K562 (cell line): Measurements from ENCODE around the gene YIPF2. TPM values are rescaled to one million over a fixed set of nuclear protein-coding genes. Genes with fewer than 3 reads are reported as not detected.

ENCODE experiments used
- ATAC-seq: fragments of 200-7000 bp; cut with Tn5 transposase; 3 replicates; pipeline ENCODE4 v1.9.1; 2020; ENCODE audit warnings: moderate library complexity
- BruUV-seq: library from RNA; stranded (reverse); fragments of 400-500 nt; replicated peaks from 2 replicates; lab custom pipeline; 2021; lab: Mats Ljungman, UMichigan
- CTCF ChIA-PET: fragments of 300-600 bp; formaldehyde crosslinking; extraction: SDS; loops from one replicate; lab custom pipeline; 2021; ENCODE audit warnings: low intra/inter-chr PET ratio; lab: Yijun Ruan, JAX
- POLR2A ChIA-PET: fragments of 300-600, 350-650 bp; sonication (Branson Sonifier 250); formaldehyde crosslinking; extraction: SDS; loops from one replicate; lab custom pipeline; 2021; ENCODE audit warnings: antibody characterized with exemption, inconsistent platforms; lab: Yijun Ruan, JAX
- DNase-seq, 4 experiments: peaks; one replicate each; pipeline versions ENCODE4 v3.0.0 to v3.0.0-alpha.2; 2011 to 2018; ENCODE audit warnings: low spot score in 3 of 4, mixed read lengths in 3 of 4; ENCODE audit errors: extremely low read depth in 1 of 4
- FAIRE-seq: peaks from 2 replicates; lab custom pipeline; 2011; peaks lifted over from hg19 to GRCh38; lab: Jason Lieb, UNC
- H2AFZ ChIP-seq: 2 replicates; pipeline ENCODE4 v1.6.0; 2011; ENCODE audit warnings: low read depth, low read length, control low read depth, inconsistent platforms
- H3K27ac ChIP-seq: fragments of 200-600 bp; 3 replicates; pipeline ENCODE4 v1.8.0; 2011; ENCODE audit warnings: low read depth, mild to moderate bottlenecking, control low read depth, inconsistent platforms, low read length, moderate library complexity, mixed read lengths; ENCODE audit errors: extremely low read depth
- H3K27me3 ChIP-seq, 2 experiments: fragments of 300-600 bp in 1 of 2; 2 replicates in 1 of 2; 3 replicates in 1 of 2; pipeline versions ENCODE4 v1.6.0 to v1.8.0; 2011; ENCODE audit warnings: inconsistent platforms in 2 of 2, low read length in 2 of 2, mild to moderate bottlenecking in 1 of 2, mixed read lengths in 1 of 2, moderate library complexity in 1 of 2; ENCODE audit not compliant: control insufficient read depth in 2 of 2, insufficient read depth in 2 of 2
- H3K36me3 ChIP-seq: fragments of 300-600 bp; 3 replicates; pipeline ENCODE4 v1.8.0; 2011; ENCODE audit warnings: mild to moderate bottlenecking, low read length, inconsistent platforms; ENCODE audit not compliant: control insufficient read depth, insufficient read depth
- H3K4me1 ChIP-seq, 2 experiments: fragments of 200-600 bp in 1 of 2; replicated peaks in 1 of 2; 2 replicates in 1 of 2; 3 replicates in 1 of 2; pipeline versions ENCODE4 v1.5.1 to v1.8.0; 2011; ENCODE audit warnings: inconsistent platforms in 2 of 2, low read length in 2 of 2, mild to moderate bottlenecking in 1 of 2, mixed read lengths in 1 of 2, moderate library complexity in 1 of 2; ENCODE audit not compliant: control insufficient read depth in 2 of 2, insufficient read depth in 2 of 2
- H3K4me2 ChIP-seq: 2 replicates; pipeline ENCODE4 v1.6.1; 2011; ENCODE audit warnings: low read length, control low read depth, inconsistent platforms, mixed read lengths; ENCODE audit not compliant: insufficient read depth
- H3K4me3 ChIP-seq: fragments of 200-600 bp; sonication (generic), shearing (Covaris generic); 2 replicates; pipeline ENCODE4 v1.5.1; 2016; ENCODE audit warnings: control low read depth, inconsistent platforms
- H3K79me2 ChIP-seq: fragments of 200-600 bp; 3 replicates; pipeline ENCODE4 v1.8.0; 2011; ENCODE audit warnings: low read length, inconsistent platforms; ENCODE audit not compliant: control insufficient read depth, insufficient read depth
- H3K9ac ChIP-seq, 2 experiments: 2 replicates each; pipeline versions ENCODE4 v1.6.0 to v1.6.1; 2011; ENCODE audit warnings: low read depth in 2 of 2, low read length in 2 of 2, control low read depth in 1 of 2, inconsistent platforms in 1 of 2, mild to moderate bottlenecking in 1 of 2, mixed read lengths in 1 of 2; ENCODE audit not compliant: insufficient read depth in 1 of 2
- H3K9me1 ChIP-seq: one replicate; pipeline ENCODE4 v1.6.0; 2011; ENCODE audit warnings: inconsistent platforms, mild to moderate bottlenecking, low read length, moderate library complexity; ENCODE audit not compliant: control insufficient read depth, insufficient read depth
- H3K9me3 ChIP-seq: replicated peaks from 2 replicates; pipeline ENCODE4 v1.5.1; 2011; ENCODE audit warnings: low read depth, low read length, inconsistent platforms; ENCODE audit not compliant: control insufficient read depth, insufficient read depth
- H4K20me1 ChIP-seq: replicated peaks from 2 replicates; pipeline ENCODE4 v1.6.1; 2011; ENCODE audit warnings: low read length, inconsistent platforms, mixed read lengths; ENCODE audit not compliant: control insufficient read depth, insufficient read depth
- HEY1 ChIP-seq: fragments of 250-450 bp; sonication (Bioruptor Pico); IDR thresholded peaks from 2 replicates; pipeline ENCODE4 v1.5.0; 2020; ENCODE audit warnings: mild to moderate bottlenecking, moderate library complexity, borderline replicate concordance
- PKNOX1 ChIP-seq: fragments of 450-650 bp; IDR thresholded peaks from 2 replicates; pipeline ENCODE4 v1.6.1; 2016
- POLR2B ChIP-seq: fragments of 450-650 bp; IDR thresholded peaks from 2 replicates; pipeline ENCODE4 v1.6.1; 2018; ENCODE audit warnings: low read depth; ENCODE audit not compliant: partially characterized antibody
- POLR2G ChIP-seq: fragments of 200-400 bp; formaldehyde crosslinking; IDR thresholded peaks from 2 replicates; pipeline ENCODE4 v1.6.1; 2017; ENCODE audit warnings: low read depth, mild to moderate bottlenecking, antibody characterized with exemption, low read length, moderate library complexity
- RBFOX2 ChIP-seq: fragments of 200-400 bp; formaldehyde crosslinking; IDR thresholded peaks from 2 replicates; pipeline ENCODE4 v1.6.1; 2017; ENCODE audit warnings: low read depth, mild to moderate bottlenecking, low read length, moderate library complexity
- RERE ChIP-seq: sonication (generic); formaldehyde crosslinking; IDR thresholded peaks from 2 replicates; pipeline ENCODE4 v1.8.0; 2023; ENCODE audit warnings: missing genetic modification reagents, mild to moderate bottlenecking, borderline replicate concordance
- SIN3B ChIP-seq: fragments of 450-650 bp; IDR thresholded peaks from 2 replicates; pipeline ENCODE4 v1.6.1; 2017; ENCODE audit warnings: low read depth, mild to moderate bottlenecking, moderate library complexity
- ZFPM2 ChIP-seq: fragments of 250-450 bp; sonication (Bioruptor Pico); IDR thresholded peaks from 2 replicates; pipeline ENCODE4 v1.5.1; 2022; ENCODE audit warnings: mild to moderate bottlenecking
- whole genome bisulfite sequencing: fragments of 100-300 bp; shearing (Covaris generic); methylation state at CpG from one replicate; pipeline ENCODE4 v1.1.6; 2016; ENCODE audit warnings: low coverage, mixed read lengths; ENCODE audit not compliant: insufficient coverage; ENCODE audit errors: missing lambda C conversion rate; 5-methylcytosine and 5-hydroxymethylcytosine counted together
- in situ Hi-C: fragments of 300-500 bp; cut with MboI; formaldehyde crosslinking; loops from 4 replicates; pipeline ENCODE4 v1.15.0; 2018; ENCODE audit warnings: inconsistent platforms, mixed read lengths
- intact Hi-C: fragments of 100-400 bp; cut with micrococcal nuclease; formaldehyde crosslinking; loops from 2 replicates; pipeline ENCODE4 v1.14.2; 2022
- polyA plus RNA-seq, 8 experiments: library from polyadenylated mRNA; depleted of rRNA in 4 of 8; stranded (reverse) in 5 of 8; unstranded in 3 of 8; fragments of >200 nt; fragmentation: Nextera tagmentation in 2 of 8; fragmentation: Illumina TruSeq in 1 of 8; extraction: Ambion mirVana in 2 of 8; extraction: Trizol in 1 of 8; gene quantifications; 2 replicates each; pipeline versions ENCODE4 v1.2.1 to v1.2.3, GENCODE V29; 2011 to 2014; ENCODE audit warnings: inconsistent platforms in 1 of 8, missing spikeins in 1 of 8
- total RNA-seq, 7 experiments: library from RNA; depleted of rRNA in 6 of 7; stranded (reverse); fragments of >200 nt in 6 of 7; fragmentation: Illumina TruSeq in 2 of 7; extraction: Trizol in 2 of 7; gene quantifications; 2 replicates each; pipeline versions ENCODE4 v1.2.1 to v1.2.3, GENCODE V29; 2011 to 2021; ENCODE audit warnings: low replicate concordance in 1 of 7

The YIPF2 gene
- total and polyA plus RNA-seq, 9 of the 15 experiments (the other 6 are each of a cell fraction or from before 2014, with no cell fraction given) = 1.3 to 65.2 (median 31.6) TPM

DNA sequence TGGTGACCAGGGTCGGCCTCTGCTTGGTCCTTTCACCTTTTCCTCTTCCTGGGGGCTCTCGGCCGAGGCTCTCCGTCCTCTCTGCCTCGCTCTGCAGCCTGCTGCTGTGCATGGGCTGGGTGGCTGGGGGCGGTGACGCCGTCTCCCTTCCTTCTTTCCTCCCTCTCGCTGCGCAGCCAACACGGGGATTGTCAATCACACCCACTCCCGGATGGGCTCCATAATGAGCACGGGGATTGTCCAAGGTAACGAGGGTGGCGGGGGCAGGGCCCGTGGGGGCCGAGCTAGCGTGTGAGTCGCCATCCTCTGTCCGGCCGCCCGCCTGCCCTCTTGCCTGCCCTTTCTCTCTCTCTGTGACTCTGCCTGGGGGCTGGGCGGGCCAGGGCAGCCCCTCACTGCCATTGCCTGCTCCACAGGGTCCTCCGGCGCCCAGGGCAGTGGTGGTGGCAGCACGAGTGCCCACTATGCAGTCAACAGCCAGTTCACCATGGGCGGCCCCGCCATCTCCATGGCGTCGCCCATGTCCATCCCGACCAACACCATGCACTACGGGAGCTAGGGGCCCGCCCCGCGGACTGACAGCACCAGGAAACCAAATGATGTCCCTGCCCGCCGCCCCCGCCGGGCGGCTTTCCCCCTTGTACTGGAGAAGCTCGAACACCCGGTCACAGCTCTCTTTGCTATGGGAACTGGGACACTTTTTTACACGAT is 7.1 kb downstream of the YIPF2 start (continued):
- TF ChIP-seq SIN3B (no peak), ZFPM2 (CRISPR knock-in tag) (no peak), PKNOX1 (peak; percentile 10; the same call in 1 of the 2 replicates), RBFOX2 (peak; percentile 69)

DNA sequence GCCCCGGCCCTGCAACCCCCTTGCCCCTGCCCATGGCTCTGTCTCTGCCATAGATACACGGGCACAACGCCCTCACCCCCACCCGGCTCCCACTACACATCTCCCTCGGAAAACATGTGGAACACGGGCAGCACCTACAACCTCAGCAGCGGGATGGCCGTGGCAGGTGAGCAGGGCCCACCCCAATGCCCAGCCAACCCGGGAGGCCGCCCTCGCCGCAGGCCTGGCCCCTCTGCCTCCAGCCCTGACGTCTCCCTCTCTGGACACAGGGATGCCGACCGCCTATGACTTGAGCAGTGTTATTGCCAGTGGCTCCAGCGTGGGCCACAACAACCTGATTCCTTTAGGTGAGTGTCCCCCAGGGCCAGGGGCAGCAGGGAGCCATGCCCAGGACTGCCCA is 7.7 kb downstream of the YIPF2 start:
- CTCF ChIA-PET = no interaction called here
- TF ChIP-seq POLR2B = peak; percentile 10
- peak; percentile 65 for TF ChIP-seq POLR2G
- no peak for TF ChIP-seq HEY1 (CRISPR knock-in tag)
- TF ChIP-seq RERE = no peak
- peaks cover 79% of the 10 kb centered on the region; the same call in 2 of the 3 replicates for H3K36me3 ChIP-seq
- DNase-seq (no peak), FAIRE-seq (no peak), ATAC-seq (no peak; the same call in 2 of the 3 replicates)
- no peaks in the 10 kb centered on the region for H3K79me2 ChIP-seq
- no peaks in the 10 kb centered on the region for H3K27me3 ChIP-seq
- H3K9me1 ChIP-seq = peaks cover 5% of the 10 kb centered on the region
- no peak overlapping the region for H3K4me3 ChIP-seq
- peaks cover 0 to 39% of the 10 kb centered on the region in 2 experiments; a peak in 1 of 5 replicates for H3K4me1 ChIP-seq
- in situ Hi-C loops (no loop called here), intact Hi-C loops (no loop called here)
- H4K20me1 ChIP-seq = no peaks in the 10 kb centered on the region
- H3K27ac ChIP-seq = no peak overlapping the region
- no TSS peak for BruUV-seq
- H3K9me3 ChIP-seq = no peaks in the 10 kb centered on the region
- peak overlapping the region in 1 of 2 experiments; percentile 37; a peak in 1 of 4 replicates for H3K9ac ChIP-seq
- WGBS = 96% methylated on average over 11 of the region's 16 CpGs
- no peak overlapping the region for H3K4me2 ChIP-seq
- H2AFZ ChIP-seq = no peak overlapping the region
- POLR2A ChIA-PET = interaction anchor here (0.5 to 0.6 kb wide), 2 partner anchors 10 to 246 kb away, joined by 3 read pairs; no protein-coding TSS in a partner anchor
